Chondrocyte (in vitro differentiated cells): ENCODE data around the gene ITGB8. TPM values are rescaled to one million over a fixed set of nuclear protein-coding genes. Genes with fewer than 3 reads are reported as not detected.

Source experiments
- DNase-seq: peaks from one replicate; pipeline ENCODE4 v3.0.0; 2021; ENCODE audit warnings: mixed read lengths, low spot score
- H3K27ac Mint-ChIP-seq: one replicate; pipeline ENCODE4 v1.8.0; 2021; ENCODE audit warnings: mild to moderate bottlenecking, moderate library complexity, mixed read lengths; ENCODE audit not compliant: unreplicated experiment
- H3K27me3 Mint-ChIP-seq: 2 replicates; pipeline ENCODE4 v1.8.0; 2021; ENCODE audit warnings: low read depth, mixed read lengths
- H3K36me3 Mint-ChIP-seq: 2 replicates; pipeline ENCODE4 v1.8.0; 2021; ENCODE audit warnings: low read depth, mixed read lengths
- H3K4me1 Mint-ChIP-seq: 2 replicates; pipeline ENCODE4 v1.8.0; 2021; ENCODE audit warnings: low read depth, mild to moderate bottlenecking, mixed read lengths
- H3K4me3 Mint-ChIP-seq: one replicate; pipeline ENCODE4 v1.8.0; 2021; ENCODE audit warnings: mild to moderate bottlenecking, moderate library complexity, mixed read lengths; ENCODE audit not compliant: unreplicated experiment
- H3K9me3 Mint-ChIP-seq: 2 replicates; pipeline ENCODE4 v1.8.0; 2021; ENCODE audit warnings: low read depth, mixed read lengths
- total RNA-seq: library from RNA; stranded (reverse); gene quantifications from 3 replicates; pipeline ENCODE4 v1.2.1, GENCODE V29; 2021
- TF ChIP-seq, protein P1 (sequence below): fragments of 200-600 bp; sonication (generic); IDR thresholded peaks from 2 replicates; pipeline ENCODE4 v1.5.0; 2021; ENCODE audit warnings: antibody characterized with exemption, mild to moderate bottlenecking, moderate library complexity

The ITGB8 gene
- total RNA-seq, 1 donor from 2014 or later = 0.40 TPM

DNA sequence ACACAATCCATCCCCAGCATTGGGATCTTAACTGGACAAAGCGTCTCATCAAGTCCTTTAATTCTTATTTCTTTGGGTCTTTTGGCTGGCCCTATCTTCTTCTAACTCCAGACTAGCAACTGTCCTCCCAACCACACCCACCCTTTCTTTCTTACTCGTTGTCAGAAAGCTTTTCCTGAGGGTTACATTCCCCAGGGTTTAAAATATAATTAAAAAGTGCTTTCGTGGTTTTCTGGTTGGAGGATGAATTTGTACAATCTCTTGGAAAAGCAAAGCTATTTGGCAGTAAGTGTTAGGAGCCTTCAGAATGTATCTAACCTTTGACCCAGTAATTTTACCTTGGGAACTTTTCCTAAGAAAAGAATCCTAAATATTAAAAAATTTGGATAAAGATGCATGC lies 10.4 kb upstream of the ITGB8 start:
- TF ChIP-seq, protein P1, sequence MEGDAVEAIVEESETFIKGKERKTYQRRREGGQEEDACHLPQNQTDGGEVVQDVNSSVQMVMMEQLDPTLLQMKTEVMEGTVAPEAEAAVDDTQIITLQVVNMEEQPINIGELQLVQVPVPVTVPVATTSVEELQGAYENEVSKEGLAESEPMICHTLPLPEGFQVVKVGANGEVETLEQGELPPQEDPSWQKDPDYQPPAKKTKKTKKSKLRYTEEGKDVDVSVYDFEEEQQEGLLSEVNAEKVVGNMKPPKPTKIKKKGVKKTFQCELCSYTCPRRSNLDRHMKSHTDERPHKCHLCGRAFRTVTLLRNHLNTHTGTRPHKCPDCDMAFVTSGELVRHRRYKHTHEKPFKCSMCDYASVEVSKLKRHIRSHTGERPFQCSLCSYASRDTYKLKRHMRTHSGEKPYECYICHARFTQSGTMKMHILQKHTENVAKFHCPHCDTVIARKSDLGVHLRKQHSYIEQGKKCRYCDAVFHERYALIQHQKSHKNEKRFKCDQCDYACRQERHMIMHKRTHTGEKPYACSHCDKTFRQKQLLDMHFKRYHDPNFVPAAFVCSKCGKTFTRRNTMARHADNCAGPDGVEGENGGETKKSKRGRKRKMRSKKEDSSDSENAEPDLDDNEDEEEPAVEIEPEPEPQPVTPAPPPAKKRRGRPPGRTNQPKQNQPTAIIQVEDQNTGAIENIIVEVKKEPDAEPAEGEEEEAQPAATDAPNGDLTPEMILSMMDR = no peak
- Mint-ChIP-seq H3K9me3 (no peaks in the 10 kb centered on the region), H3K27me3 (no peaks in the 10 kb centered on the region), H3K36me3 (no peaks in the 10 kb centered on the region), H3K27ac (no peak overlapping the region), H3K4me3 (no peak overlapping the region), H3K4me1 (peaks cover 21% of the 10 kb centered on the region)
- DNase-seq = no peak

DNA sequence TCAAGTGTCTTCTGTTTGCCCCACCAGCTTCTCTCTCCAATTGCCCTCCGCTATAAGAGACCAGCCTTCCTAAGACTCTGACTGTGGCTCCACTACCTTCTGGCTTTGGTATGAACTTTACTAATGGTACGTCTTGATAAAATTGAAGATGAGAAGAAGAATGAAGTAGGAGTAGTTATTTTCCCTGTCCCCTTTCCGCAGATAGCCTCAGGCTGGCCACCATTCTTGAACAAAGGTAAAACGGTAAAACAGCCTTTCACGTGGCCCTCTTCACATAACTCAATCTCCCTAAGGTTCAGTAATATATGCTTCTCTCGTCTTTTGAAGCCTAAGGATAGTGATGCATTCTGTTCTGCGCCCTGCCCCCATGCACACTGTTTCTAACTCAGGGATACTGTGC lies 9.9 kb upstream of the ITGB8 start:
- H3K4me1 Mint-ChIP-seq = peaks cover 21% of the 10 kb centered on the region
- no peaks in the 10 kb centered on the region for H3K36me3 Mint-ChIP-seq
- no peaks in the 10 kb centered on the region for H3K27me3 Mint-ChIP-seq
- no peak for DNase-seq
- TF ChIP-seq, protein P1 = no peak
- H3K9me3 Mint-ChIP-seq = no peaks in the 10 kb centered on the region
- no peak overlapping the region for H3K4me3 Mint-ChIP-seq
- no peak overlapping the region for H3K27ac Mint-ChIP-seq

DNA sequence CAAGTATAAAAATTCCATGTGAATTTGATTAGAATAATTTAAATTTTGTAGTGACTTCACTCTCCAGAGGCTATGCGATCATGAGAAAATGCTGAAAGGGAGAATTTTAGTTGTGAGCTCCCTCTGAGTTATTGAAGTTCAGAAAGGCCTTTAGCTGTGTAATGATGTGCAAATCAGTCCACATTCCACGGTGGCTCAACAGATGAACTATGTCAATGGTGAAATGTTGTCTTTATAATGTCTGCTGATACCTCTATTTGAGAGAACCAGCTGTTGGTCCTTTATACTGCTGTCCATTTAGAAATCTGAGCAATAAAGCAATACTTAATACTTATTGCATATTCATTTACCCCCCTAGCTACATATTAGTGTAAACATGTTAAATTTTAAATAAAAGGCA lies 7.1 kb upstream of the ITGB8 start:
- Mint-ChIP-seq H3K4me3 (no peak overlapping the region), H3K27ac (peak overlapping the region; percentile 67), H3K27me3 (no peaks in the 10 kb centered on the region), H3K9me3 (no peaks in the 10 kb centered on the region), H3K36me3 (no peaks in the 10 kb centered on the region), H3K4me1 (peaks cover 30% of the 10 kb centered on the region)
- no peak for DNase-seq
- TF ChIP-seq, protein P1 = no peak

DNA sequence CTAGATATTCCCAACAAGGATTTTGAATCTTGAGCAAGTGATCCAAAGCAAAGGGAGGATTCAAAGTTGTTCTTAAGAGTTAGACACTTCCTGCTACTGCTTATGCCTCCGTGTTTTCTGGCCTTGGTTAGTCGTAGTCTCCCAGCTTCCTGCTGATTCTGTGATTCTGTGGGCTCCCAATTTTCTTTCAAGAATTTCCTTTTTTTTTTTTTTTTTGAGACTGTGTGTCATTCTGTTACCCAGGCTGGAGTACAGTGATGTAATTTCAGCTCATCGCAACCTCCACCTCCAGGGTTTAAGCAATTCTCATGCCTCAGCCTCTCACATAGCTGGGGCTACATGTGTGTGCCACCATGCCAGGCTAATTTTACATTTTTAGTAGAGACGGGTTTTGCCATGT lies 4.4 kb upstream of the ITGB8 start:
- DNase-seq = no peak
- TF ChIP-seq, protein P1 = no peak
- no peaks in the 10 kb centered on the region for H3K9me3 Mint-ChIP-seq
- peaks cover 32% of the 10 kb centered on the region for H3K4me1 Mint-ChIP-seq
- H3K36me3 Mint-ChIP-seq = no peaks in the 10 kb centered on the region
- no peak overlapping the region for H3K27ac Mint-ChIP-seq
- no peak overlapping the region for H3K4me3 Mint-ChIP-seq
- H3K27me3 Mint-ChIP-seq = no peaks in the 10 kb centered on the region

DNA sequence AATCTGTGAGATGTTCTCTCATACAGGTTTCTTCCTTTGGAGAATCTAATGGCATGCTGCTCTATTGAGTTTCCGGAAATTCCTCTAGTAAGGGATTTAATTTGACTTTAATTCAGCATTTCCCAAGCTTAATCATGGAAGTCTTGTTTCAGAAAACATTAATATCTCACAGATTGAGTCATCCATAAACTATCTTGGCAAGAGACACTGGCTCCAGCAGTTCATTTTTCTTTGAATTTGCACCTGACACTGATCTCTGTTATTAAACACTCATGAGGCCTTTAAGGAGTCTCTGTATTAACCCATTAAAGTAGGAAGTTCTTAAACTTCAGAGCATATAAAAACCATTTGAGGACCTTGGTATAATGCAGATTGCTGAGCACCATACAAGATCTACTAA lies 3.6 kb upstream of the ITGB8 start:
- DNase-seq = no peak
- Mint-ChIP-seq H3K27ac (no peak overlapping the region), H3K36me3 (no peaks in the 10 kb centered on the region), H3K4me1 (peaks cover 36% of the 10 kb centered on the region), H3K27me3 (peaks cover 2% of the 10 kb centered on the region), H3K9me3 (no peaks in the 10 kb centered on the region), H3K4me3 (no peak overlapping the region)
- TF ChIP-seq, protein P1 = no peak
